Measurements from ENCODE around the gene IQGAP2.

IQGAP2 gene

GRCh38 chr5:76683816-76684731 is 281.0 kb downstream of the IQGAP2 start:
- no peak for DNase-seq (ENCODE audit: low read depth in 4 of 4, low spot score in 1 of 4)

- no peak for DNase-seq (ENCODE audit: low read depth in 4 of 4, low spot score in 1 of 4)
These were observed 281.9 kb downstream of the IQGAP2 start for GRCh38 chr5:76684756-76685519.

- DNase-seq (ENCODE audit: low read depth in 4 of 4, low spot score in 1 of 4), result no peak
These were observed 282.6 kb downstream of the IQGAP2 start for GRCh38 chr5:76685704-76686103.

- DNase-seq (ENCODE audit: low read depth in 4 of 4, low spot score in 1 of 4), result no peak
These were observed 285.1 kb downstream of the IQGAP2 start for GRCh38 chr5:76688212-76688611.

- DNase-seq (ENCODE audit: low read depth in 4 of 4, low spot score in 1 of 4), result no peak
These were observed 285.8 kb downstream of the IQGAP2 start for GRCh38 chr5:76688836-76689235.

- no peak for DNase-seq (ENCODE audit: low read depth in 4 of 4, low spot score in 1 of 4)
These were observed 286.4 kb downstream of the IQGAP2 start for GRCh38 chr5:76689321-76690036.

GRCh38 chr5:76690037-76690679 is 287.1 kb downstream of the IQGAP2 start:
- no peak for DNase-seq (ENCODE audit: low read depth in 4 of 4, low spot score in 1 of 4)

GRCh38 chr5:76690704-76691466 is 287.8 kb downstream of the IQGAP2 start:
- no peak for DNase-seq (ENCODE audit: low read depth in 4 of 4, low spot score in 1 of 4)

GRCh38 chr5:76691467-76692273 is 288.6 kb downstream of the IQGAP2 start:
- no peak for DNase-seq (ENCODE audit: low read depth in 4 of 4, low spot score in 1 of 4)

GRCh38 chr5:76692274-76692540 is 289.1 kb downstream of the IQGAP2 start:
- DNase-seq (ENCODE audit: low read depth in 4 of 4, low spot score in 1 of 4), result no peak

- DNase-seq (ENCODE audit: low read depth in 4 of 4, low spot score in 1 of 4), result no peak
These were observed 289.6 kb downstream of the IQGAP2 start for GRCh38 chr5:76692651-76693050.

- no peak for DNase-seq (ENCODE audit: low read depth in 4 of 4, low spot score in 1 of 4)
These were observed 290.1 kb downstream of the IQGAP2 start for GRCh38 chr5:76693141-76693540.

GRCh38 chr5:76694317-76694716 is 291.2 kb downstream of the IQGAP2 start:
- no peak for DNase-seq (ENCODE audit: low read depth in 4 of 4, low spot score in 1 of 4)

GRCh38 chr5:76695346-76695745 is 292.3 kb downstream of the IQGAP2 start:
- DNase-seq (ENCODE audit: low read depth in 4 of 4, low spot score in 1 of 4), result no peak

GRCh38 chr5:76696251-76696650 is 293.2 kb downstream of the IQGAP2 start:
- no peak for DNase-seq (ENCODE audit: low read depth in 4 of 4, low spot score in 1 of 4)

- DNase-seq (ENCODE audit: low read depth in 4 of 4, low spot score in 1 of 4), result no peak
These were observed 294.6 kb downstream of the IQGAP2 start for GRCh38 chr5:76697670-76698069.

- no peak for DNase-seq (ENCODE audit: low read depth in 4 of 4, low spot score in 1 of 4)
These were observed 297.5 kb downstream of the IQGAP2 start for GRCh38 chr5:76700571-76700970.

- no peak for DNase-seq (ENCODE audit: low read depth in 4 of 4, low spot score in 1 of 4)
These were observed 298.2 kb downstream of the IQGAP2 start for GRCh38 chr5:76701298-76701697.

GRCh38 chr5:76703707-76704106 is 300.6 kb downstream of the IQGAP2 start:
- no peak for DNase-seq (ENCODE audit: low read depth in 4 of 4, low spot score in 1 of 4)

Measured in stimulated activated CD4-positive, alpha-beta T cell treated with anti-CD3 and anti-CD28 coated beads, Interleukin-1b, Interleukin-23, amount 100 ng/mL, for 24 hours (primary cell).